ENCODE results near the gene NAV3.

DNA sequence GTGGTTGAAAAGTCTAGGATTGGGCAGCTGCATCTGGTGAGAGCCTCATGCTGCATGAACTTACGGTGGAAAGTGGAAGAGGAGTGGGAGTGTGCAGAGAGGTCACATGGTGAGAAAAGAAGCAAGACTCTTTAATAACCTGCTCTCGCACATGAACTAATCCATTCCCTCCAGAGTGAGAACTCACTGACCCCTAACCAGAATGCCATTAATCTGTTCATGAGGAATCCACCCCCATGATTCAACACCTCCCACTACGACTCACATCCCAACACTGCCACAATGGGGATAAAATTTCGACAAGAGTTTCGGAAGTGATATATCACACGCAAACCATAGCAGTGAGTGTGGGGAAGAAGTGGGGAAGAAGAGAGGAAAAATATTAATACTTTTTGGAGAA, 377.4 kb downstream of the NAV3 start:
- TF ChIP-seq, protein P1, sequence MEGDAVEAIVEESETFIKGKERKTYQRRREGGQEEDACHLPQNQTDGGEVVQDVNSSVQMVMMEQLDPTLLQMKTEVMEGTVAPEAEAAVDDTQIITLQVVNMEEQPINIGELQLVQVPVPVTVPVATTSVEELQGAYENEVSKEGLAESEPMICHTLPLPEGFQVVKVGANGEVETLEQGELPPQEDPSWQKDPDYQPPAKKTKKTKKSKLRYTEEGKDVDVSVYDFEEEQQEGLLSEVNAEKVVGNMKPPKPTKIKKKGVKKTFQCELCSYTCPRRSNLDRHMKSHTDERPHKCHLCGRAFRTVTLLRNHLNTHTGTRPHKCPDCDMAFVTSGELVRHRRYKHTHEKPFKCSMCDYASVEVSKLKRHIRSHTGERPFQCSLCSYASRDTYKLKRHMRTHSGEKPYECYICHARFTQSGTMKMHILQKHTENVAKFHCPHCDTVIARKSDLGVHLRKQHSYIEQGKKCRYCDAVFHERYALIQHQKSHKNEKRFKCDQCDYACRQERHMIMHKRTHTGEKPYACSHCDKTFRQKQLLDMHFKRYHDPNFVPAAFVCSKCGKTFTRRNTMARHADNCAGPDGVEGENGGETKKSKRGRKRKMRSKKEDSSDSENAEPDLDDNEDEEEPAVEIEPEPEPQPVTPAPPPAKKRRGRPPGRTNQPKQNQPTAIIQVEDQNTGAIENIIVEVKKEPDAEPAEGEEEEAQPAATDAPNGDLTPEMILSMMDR (conservative IDR thresholded peaks at IDR 0.05; ENCODE audit: low read depth, low read length) = no peak
- TF ChIP-seq EZH2 (IDR thresholded peaks at IDR 0.05; ENCODE audit: borderline replicate concordance, low read depth, low read length, poor library complexity, severe bottlenecking) = no peak

Data from A673 (cell line).